ENCODE data around the gene NEO1.

The NEO1 gene

GRCh38 chr15:73028831-73029451 is 23.3 kb upstream of the NEO1 start:
- no peak for DNase-seq (ENCODE audit: low read depth, low spot score)

- DNase-seq (ENCODE audit: low read depth, low spot score) = no peak
Observed at GRCh38 chr15:73030122-73030679, 22.1 kb upstream of the NEO1 start.

DNA sequence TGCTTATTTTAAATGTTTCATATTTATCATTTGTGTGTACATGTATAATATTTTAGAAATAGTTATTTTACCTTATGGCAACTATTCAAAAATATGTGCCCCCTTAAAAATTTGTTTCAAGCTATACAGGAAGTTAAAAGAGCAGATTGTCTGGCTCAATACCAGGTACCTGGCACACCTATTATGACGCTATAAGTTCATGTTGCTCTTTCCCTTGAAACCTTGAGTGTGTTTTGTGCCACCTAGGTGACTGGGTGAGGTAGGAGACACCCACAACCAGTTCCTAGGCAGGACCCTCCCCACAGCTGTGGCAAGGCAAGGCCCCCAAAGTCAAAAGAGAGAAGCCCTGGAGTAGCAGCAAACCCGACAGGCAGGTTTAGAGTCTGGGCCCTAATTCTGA is 20.6 kb upstream of the NEO1 start:
- no peak for DNase-seq (ENCODE audit: low read depth, low spot score)

- DNase-seq (ENCODE audit: low read depth, low spot score) = no peak
Observed at GRCh38 chr15:73033611-73034010, 18.7 kb upstream of the NEO1 start.

GRCh38 chr15:73034221-73034620 is 18.0 kb upstream of the NEO1 start:
- no peak for DNase-seq (ENCODE audit: low read depth, low spot score)

DNA sequence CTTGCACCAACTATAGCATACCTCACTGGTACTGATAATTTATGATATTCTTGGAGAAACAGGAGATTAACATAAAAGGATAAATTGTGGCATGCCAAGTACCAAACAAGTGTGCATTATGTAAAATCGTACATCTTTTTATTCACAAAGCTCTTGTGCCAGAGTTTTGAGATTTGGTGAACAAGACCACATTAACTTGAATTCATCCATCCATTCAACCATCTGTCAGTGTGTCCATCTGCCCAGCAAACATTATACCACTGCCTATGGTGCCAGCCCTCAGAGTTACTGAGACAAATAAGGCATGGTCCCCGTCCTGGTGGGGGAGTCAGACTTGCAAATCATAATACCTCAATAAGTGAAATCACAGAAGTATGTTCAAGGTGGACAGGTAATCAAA is 17.0 kb upstream of the NEO1 start:
- no peak for DNase-seq (ENCODE audit: low read depth, low spot score)

DNA sequence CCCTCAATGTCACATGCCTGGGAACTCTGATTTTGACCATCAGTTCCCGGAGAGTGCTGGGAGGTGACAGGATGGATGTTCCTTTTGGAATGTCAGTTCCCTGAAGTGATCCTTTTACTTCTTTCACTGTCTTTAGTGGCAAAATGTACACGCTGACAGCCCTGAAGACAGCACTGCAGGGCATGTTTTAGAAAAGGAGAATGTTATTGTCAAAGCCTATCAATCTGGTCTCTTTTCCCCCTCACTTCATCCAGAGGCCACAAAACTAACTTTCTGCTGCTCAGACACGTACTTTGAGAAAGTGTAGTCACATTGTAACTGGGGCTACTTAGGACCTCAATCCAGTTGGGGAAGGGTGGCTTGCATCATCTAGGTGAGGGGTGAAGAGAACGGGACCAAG is 14.0 kb upstream of the NEO1 start:
- no peak for DNase-seq (ENCODE audit: low read depth, low spot score)

- DNase-seq (ENCODE audit: low read depth, low spot score) = no peak
Observed at GRCh38 chr15:73046073-73046472, 6.2 kb upstream of the NEO1 start.

DNA sequence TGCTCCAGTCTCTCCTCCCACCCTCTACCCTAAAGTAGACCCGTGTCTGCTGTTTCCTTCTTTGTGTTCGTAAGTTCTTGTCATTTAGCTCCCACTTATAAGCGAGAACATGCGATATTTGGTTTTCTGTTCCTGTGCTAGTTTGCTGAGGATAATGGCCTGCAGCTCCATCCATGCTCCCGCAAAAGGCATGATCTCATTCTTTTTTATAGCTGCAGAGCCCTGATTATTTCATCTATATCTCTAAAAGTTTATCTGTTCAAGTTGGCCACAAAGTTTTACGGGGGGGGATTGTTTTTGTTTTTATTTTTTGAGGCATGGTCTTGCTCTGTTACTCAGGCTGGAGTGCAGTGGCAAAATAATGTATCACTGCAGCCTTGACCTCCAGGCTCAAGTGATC is 4.4 kb upstream of the NEO1 start:
- DNase-seq (ENCODE audit: low read depth, low spot score) = no peak

GRCh38 chr15:73048624-73049295 is 3.5 kb upstream of the NEO1 start:
- DNase-seq (ENCODE audit: low read depth, low spot score) = no peak

DNA sequence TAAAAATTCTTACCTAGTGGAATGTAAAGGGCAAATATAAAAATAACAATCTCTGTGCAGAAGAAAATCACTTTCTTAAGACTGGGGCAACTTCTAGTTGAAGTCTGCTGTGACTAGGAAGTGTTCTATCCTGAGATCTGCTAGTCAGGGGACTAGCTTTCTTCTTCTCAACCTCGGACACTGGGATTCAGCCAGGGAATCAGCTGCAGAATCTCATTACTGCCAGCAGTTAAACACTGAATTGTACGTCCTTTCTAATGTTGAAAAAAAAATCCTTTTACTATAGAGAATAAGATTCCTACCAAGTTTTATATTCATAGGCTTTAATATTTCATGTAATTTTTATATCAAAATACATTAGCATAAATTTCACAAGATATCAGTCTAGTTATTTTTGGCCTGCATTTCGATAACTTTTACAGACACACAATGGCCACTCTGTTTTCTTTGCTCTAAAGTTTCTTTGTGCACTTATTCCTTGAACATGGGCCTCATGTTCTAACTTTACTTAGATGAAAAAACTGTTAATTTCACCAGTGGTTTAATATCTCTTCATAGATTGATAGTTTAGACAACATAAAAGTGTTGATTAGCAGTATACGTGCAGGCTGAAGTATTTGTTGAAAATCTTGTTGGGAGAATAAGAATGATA is 2.6 kb upstream of the NEO1 start:
- DNase-seq (ENCODE audit: low read depth, low spot score) = no peak

- no peak for DNase-seq (ENCODE audit: low read depth, low spot score)
Observed at GRCh38 chr15:73050561-73051295, 1.5 kb upstream of the NEO1 start.

- no peak for DNase-seq (ENCODE audit: low read depth, low spot score)
Observed at GRCh38 chr15:73051391-73051806, 864 bp upstream of the NEO1 start.

DNA sequence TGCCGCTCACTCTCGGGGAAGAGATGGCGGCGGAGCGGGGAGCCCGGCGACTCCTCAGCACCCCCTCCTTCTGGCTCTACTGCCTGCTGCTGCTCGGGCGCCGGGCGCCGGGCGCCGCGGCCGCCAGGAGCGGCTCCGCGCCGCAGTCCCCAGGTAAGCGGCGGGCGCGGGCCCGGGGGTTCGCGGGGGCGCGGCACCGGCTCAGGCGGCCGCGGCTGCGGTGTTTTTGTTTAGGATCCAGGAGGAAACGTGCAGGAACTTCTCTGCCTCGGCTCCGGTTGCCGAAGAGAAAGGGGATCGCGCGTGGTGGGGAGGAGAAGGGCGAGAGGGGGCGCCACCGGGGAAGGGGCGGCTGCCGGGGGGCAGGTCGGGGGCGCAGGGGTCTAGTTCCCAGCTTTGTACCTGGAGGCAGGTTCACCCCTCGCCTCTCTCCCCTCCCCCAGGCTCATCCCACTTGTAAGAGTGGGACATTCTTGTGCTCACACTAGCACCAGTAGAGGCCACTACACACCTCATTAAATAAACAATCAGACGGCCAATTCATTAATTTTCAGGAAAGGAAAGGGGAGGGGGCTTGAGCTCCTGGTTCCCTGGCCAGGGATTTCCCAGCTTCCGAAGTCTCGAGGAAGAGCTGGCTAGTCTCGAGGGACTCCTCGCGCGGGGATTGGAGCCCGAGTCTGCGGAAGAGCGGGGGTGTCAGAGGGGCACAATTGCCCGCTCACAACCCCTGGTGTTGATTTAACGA is 562 bp downstream of the NEO1 start:
- no peak for DNase-seq (ENCODE audit: low read depth, low spot score)

DNA sequence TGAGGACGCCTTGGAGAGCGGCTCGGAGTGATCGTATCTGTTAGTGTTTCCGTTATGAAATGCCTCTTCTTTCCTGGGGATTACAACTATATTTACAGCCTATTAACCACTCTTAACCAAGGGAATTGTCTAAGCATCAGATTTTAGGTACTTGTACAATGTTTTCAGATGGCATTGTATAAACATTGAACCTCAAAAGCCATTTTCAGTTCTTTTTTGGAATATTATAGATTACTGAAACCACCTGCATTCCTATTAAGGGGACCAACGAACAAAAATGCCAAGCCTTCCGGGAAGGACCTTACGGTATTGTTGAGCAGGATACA is 1.1 kb downstream of the NEO1 start:
- DNase-seq (ENCODE audit: low read depth, low spot score) = no peak

DNA sequence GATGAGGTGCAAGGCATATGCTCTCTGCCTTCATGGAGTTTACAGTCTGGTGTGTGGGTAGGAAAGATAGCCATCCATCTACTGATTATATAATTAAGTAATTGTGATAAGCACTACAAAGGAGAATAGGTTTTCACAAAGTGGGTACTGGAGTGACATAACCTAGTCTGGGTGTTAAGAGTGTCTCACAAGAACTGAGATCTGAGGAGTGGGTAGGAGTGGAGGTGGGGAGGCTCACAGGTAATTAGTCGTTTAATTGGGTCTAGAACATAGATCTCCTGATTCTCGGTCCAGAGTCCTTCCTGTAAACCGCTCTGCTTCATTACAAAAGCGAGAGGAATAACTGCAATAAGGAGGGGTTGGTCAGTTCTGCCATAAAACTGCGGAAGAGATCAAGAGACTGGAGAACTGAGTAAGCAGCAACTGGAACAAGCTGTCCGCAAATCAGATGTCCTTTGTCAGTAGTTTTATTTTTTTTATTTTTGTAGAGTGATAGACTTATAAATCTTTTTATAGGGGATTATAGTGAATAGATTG is 2.2 kb downstream of the NEO1 start:
- no peak for DNase-seq (ENCODE audit: low read depth, low spot score)

DNA sequence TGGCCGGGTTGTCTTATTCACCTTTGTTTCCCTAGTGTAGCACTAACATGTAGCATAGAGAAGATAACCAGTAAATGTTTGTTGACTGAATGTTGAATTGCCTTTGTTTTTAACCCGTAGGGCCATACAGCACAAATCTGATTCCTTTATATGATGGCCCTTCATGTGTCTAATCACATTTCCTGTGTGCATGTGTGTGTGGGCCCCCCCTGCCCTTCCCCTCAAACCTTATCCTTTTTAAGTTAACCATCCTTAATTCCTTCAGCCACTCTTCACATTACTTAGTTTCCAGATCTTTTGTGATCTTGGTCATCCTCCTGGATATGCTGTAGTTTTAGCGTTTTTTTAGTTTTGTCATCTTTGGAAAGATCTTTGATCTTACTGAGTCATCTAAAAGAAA is 4.2 kb downstream of the NEO1 start:
- DNase-seq (ENCODE audit: low read depth, low spot score) = no peak

GRCh38 chr15:73058437-73058836 is 6.2 kb downstream of the NEO1 start:
- no peak for DNase-seq (ENCODE audit: low read depth, low spot score)

DNA sequence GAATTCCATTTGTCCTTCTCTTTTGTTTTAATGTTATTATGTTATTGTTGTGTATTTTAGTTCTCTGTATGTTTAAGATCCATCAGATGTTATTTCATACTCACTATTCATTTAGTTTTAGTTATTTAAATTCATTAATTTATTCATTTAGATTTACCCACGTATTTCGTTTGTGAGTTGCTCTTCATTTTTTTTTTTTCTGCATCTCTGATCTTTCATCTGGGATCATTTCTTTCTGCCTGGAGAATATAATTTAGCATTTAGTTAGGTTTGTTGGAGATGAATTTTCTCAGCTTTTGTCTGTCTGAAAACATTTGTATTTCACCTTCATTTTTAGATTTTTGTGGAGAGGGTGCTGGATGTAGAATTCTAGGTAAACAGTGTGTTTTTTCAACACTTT is 12.9 kb downstream of the NEO1 start:
- no peak for DNase-seq (ENCODE audit: low read depth, low spot score)

- no peak for DNase-seq (ENCODE audit: low read depth, low spot score)
Observed at GRCh38 chr15:73069109-73069508, 16.8 kb downstream of the NEO1 start.

GRCh38 chr15:73072894-73073293 is 20.6 kb downstream of the NEO1 start:
- no peak for DNase-seq (ENCODE audit: low read depth, low spot score)

All from activated naive CD8-positive, alpha-beta T cell treated with anti-CD3 and anti-CD28 coated beads, Interleukin-2, amount 50 U/mL, for 16 hours (primary cell).